GM18526 (cell line): ENCODE results near the gene SCP2.
A peak's percentile ranks its signal among the peaks of the same experiment; 100 is the strongest.

Source experiments
- POLR2A ChIP-seq: IDR thresholded peaks from 3 replicates; pipeline ENCODE4 v1.6.1; 2011; ENCODE audit not compliant: insufficient read length; ENCODE audit errors: extremely low read depth

Gene SCP2

DNA sequence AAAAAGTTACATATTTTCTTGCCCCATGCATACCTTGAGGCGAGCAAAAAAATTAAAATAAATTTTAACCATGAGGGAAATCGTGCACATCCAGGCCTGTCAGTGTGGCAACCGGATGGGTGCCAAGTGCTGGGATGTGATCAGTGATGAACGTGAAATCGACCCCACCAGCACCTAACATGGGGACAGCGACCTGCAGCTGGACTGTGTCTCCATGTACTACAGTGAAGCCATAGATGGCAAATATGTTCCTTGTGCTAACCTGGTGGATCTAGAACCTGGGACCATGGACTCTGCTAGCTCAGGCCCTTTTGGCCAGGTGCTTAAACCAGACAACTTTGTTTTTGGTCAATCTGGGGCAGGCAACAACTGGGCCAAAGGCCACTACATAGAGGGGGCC lies 67.6 kb downstream of the SCP2 start:
- TF ChIP-seq POLR2A, result no peak

- no peak for TF ChIP-seq POLR2A
Observed at GRCh38 chr1:52996653-52997052, 69.6 kb downstream of the SCP2 start.

DNA sequence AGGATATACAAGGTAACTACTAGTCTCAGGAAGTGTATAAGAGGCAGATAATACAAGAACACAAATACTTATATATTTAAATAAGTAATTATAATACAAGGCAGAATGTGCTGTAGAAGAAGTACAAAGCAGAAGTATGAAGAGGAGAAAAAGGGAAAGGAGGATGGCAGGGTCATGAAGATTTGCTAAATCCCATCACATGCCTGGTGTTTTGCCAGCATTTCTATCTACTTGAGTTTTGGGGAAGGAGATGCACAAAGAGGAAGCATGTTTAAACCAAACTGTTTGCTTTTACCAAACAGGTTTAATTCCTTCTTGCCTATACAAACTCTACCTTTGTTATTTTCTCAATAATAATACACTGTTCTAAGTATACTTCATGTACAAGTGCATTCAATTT lies 74.1 kb downstream of the SCP2 start:
- no peak for TF ChIP-seq POLR2A

DNA sequence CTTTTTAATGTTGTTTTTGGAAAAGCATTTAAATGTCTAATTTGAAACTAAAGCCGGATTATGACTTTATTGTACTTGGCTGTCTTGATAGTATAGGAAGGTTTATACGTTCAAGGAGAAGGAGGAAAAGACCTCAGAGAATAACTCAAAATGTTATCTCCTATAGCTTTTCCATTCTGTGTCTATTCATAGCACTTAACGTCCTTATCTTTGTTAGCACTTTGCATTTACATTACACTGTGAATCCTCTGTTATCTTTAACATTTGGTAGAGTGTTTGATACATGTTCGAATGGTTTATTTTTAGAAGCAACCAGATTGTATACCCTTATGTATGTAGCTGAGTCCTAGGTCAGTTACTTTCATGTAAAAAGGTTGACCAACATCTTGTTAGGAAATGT lies 84.1 kb downstream of the SCP2 start:
- no peak for TF ChIP-seq POLR2A

GRCh38 chr1:53014791-53015507 lies 87.9 kb downstream of the SCP2 start:
- TF ChIP-seq POLR2A, result peak; percentile 37

- TF ChIP-seq POLR2A, result no peak
Observed at GRCh38 chr1:53015508-53015860, 88.4 kb downstream of the SCP2 start.

GRCh38 chr1:53016705-53017104 lies 89.6 kb downstream of the SCP2 start:
- TF ChIP-seq POLR2A, result no peak

DNA sequence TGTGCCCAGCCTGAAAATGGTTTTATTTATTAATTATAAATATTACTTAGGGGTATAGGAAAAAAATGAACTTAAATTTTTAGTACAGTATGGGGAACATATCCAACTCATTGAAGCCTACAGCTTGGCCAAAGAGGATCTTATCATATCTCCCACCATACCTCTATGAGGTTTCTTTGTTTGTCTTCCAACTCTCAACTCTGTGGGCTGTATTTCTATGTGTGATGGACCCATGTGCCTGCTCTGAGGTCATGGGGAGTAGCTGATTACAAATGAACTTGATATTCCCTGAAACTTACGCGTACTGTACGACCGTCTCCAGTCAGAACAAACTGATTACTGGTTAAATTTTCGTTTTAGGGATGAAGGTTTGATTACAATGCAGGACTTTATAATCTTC lies 93.5 kb downstream of the SCP2 start:
- TF ChIP-seq POLR2A, result no peak

- TF ChIP-seq POLR2A, result no peak
Observed at GRCh38 chr1:53022179-53022578, 95.1 kb downstream of the SCP2 start.

DNA sequence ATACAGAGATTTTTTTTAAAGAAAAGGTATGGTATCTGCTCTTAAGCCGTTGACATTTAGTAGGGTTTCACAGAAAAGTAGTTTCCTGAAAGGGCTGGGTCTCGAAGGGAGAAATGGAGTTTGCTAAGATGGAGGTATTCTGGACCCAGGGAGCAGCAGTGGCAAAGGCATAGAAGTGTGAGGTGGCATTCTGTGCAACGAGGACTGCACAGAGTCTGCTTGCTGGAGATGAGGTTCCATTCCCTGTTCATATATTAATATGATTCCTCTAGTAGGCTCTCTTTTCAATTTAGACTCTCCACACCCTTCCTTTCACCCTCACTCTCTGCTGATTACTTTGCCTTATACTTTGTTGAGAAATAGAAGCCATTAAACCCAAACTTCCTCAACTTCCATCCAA lies 96.5 kb downstream of the SCP2 start:
- TF ChIP-seq POLR2A, result no peak

DNA sequence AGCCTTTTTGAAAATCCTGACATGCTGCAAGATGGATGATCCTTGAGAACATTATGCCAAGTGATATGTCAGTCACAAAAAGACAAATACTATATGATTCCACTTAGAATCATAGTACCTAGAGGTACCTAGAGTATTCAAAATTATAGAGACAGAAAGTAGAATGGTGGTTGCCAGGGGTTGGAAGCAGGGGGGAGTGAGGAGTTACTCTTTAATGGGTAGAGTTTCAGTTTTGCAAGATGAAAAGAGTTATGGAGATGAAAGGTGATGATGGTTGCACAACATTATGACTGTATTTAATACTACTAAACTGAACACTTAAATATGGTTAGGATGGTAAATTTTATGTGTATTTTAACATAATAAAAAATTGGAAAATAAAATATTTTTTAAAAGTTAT lies 97.0 kb downstream of the SCP2 start:
- no peak for TF ChIP-seq POLR2A

- TF ChIP-seq POLR2A, result no peak
Observed at GRCh38 chr1:53025034-53025768, 98.1 kb downstream of the SCP2 start.

DNA sequence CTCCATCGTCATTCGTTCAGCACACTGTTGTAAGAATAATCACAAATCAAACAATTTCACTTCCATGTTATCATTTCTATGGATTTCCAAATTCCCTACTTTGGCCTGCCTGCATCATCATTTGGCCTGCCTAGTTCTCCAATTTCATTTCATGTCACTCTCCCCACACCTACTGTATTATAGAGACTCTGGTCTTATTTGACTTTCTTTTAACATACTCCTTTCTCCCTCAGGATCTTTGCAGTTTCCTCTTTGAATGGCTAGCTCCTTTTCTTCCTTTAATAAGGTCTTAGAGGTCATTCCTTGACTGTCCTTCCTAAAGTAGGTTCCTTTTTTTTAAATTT lies 98.7 kb downstream of the SCP2 start:
- TF ChIP-seq POLR2A, result no peak

DNA sequence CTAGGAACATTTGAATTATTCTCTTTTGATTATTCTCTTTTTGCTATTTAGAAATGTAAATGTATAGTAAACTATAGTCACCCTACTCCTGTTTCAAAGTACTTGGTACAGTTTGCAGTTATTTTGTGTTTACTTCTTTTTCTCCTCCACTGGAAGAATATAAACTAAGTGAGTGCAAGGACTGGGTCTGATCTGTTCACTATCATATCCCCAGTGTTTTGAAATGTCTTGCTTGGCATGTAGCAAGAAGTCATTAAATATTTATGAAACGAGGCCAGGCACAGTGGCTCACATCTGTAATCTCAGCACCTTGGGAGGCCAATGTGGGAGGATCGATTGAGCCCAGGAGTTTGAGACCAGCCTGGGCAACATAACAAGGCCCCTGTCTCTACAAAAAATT lies 99.2 kb downstream of the SCP2 start:
- no peak for TF ChIP-seq POLR2A

- no peak for TF ChIP-seq POLR2A
Observed at GRCh38 chr1:53031732-53032131, 104.7 kb downstream of the SCP2 start.

GRCh38 chr1:53037159-53037558 lies 110.1 kb downstream of the SCP2 start:
- no peak for TF ChIP-seq POLR2A

- TF ChIP-seq POLR2A, result no peak
Observed at GRCh38 chr1:53038566-53038965, 111.5 kb downstream of the SCP2 start.

- no peak for TF ChIP-seq POLR2A
Observed at GRCh38 chr1:53043271-53043670, 116.2 kb downstream of the SCP2 start.

DNA sequence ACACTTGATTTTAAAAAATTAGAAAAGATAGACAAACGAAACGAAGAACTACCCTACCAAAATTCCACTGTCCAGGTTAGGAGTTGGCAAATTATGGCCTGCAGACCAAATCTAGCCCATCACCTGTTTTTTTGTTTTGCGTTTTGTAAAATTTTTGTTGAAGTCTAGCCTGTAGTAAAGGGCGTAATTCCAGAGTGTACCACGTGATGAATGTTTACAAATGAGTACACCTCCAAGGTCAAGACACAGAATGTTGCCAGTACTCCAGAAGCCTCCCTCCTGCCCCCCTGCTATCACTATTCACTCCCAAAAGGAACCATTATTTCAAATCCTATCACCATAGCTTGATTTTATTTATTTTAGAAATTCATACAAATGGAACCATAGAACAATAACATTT lies 117.8 kb downstream of the SCP2 start:
- TF ChIP-seq POLR2A, result no peak
